ENCODE results near the gene APPL2. TPM values are rescaled to one million over a fixed set of nuclear protein-coding genes. Genes with fewer than 3 reads are reported as not detected.

The APPL2 gene
- total RNA-seq, 1 donor from 2014 or later: 16.2 TPM

- no peak for DNase-seq
- no peak for ATAC-seq
- intact Hi-C loops (cut with micrococcal nuclease): no loop called here
Observed at GRCh38 chr12:105225505-105226015, 10.4 kb downstream of the APPL2 start.

GRCh38 chr12:105224399-105224798, 11.6 kb downstream of the APPL2 start:
- intact Hi-C loops (cut with micrococcal nuclease): no loop called here
- ATAC-seq: no peak
- DNase-seq: no peak

- intact Hi-C loops (cut with micrococcal nuclease): no loop called here
- DNase-seq (no peak), ATAC-seq (no peak)
Observed at GRCh38 chr12:105223884-105224283, 12.1 kb downstream of the APPL2 start.

GRCh38 chr12:105223352-105223845, 12.6 kb downstream of the APPL2 start:
- DNase-seq (no peak), ATAC-seq (no peak)
- intact Hi-C loops (cut with micrococcal nuclease): no loop called here

- intact Hi-C loops (cut with micrococcal nuclease): no loop called here
- no peak for DNase-seq
- no peak for ATAC-seq
Observed at GRCh38 chr12:105222726-105223351, 13.1 kb downstream of the APPL2 start.

GRCh38 chr12:105222284-105222655, 13.7 kb downstream of the APPL2 start:
- no peak for ATAC-seq
- DNase-seq: no peak
- intact Hi-C loops (cut with micrococcal nuclease): no loop called here

- intact Hi-C loops (cut with micrococcal nuclease): no loop called here
- peak; percentile 29 for DNase-seq
- no peak for ATAC-seq
Observed at GRCh38 chr12:105221583-105222283, 14.2 kb downstream of the APPL2 start.

- no peak for ATAC-seq
- intact Hi-C loops (cut with micrococcal nuclease): no loop called here
- DNase-seq: no peak
Observed at GRCh38 chr12:105220929-105221290, 15.1 kb downstream of the APPL2 start.

- ATAC-seq (peak; percentile 77), DNase-seq (peak; percentile 50)
- intact Hi-C loops (cut with micrococcal nuclease): no loop called here
Observed at GRCh38 chr12:105220150-105220928, 15.6 kb downstream of the APPL2 start.

GRCh38 chr12:105219261-105220028, 16.5 kb downstream of the APPL2 start:
- DNase-seq (no peak), ATAC-seq (peak; percentile 68)
- intact Hi-C loops (cut with micrococcal nuclease): no loop called here

- intact Hi-C loops (cut with micrococcal nuclease): no loop called here
Observed at GRCh38 chr12:105218434-105218833, 17.5 kb downstream of the APPL2 start.

GRCh38 chr12:105214670-105215375, 21.2 kb downstream of the APPL2 start:
- intact Hi-C loops (cut with micrococcal nuclease): no loop called here
- ATAC-seq (no peak), DNase-seq (no peak)

More at GRCh38 chr12:105218434-105218833, 17.5 kb downstream of the APPL2 start:
- ATAC-seq: peak; percentile 71
- DNase-seq: peak; percentile 59

GRCh38 chr12:105214148-105214547, 21.8 kb downstream of the APPL2 start:
- intact Hi-C loops (cut with micrococcal nuclease): no loop called here

GRCh38 chr12:105212438-105212837, 23.5 kb downstream of the APPL2 start:
- intact Hi-C loops (cut with micrococcal nuclease): no loop called here
- no peak for DNase-seq
- no peak for ATAC-seq

More at GRCh38 chr12:105214148-105214547, 21.8 kb downstream of the APPL2 start:
- DNase-seq: no peak
- no peak for ATAC-seq

- intact Hi-C loops (cut with micrococcal nuclease): no loop called here
- DNase-seq (no peak), ATAC-seq (no peak)
Observed at GRCh38 chr12:105209091-105209490, 26.9 kb downstream of the APPL2 start.

GRCh38 chr12:105206686-105207374, 29.1 kb downstream of the APPL2 start:
- DNase-seq: no peak
- intact Hi-C loops (cut with micrococcal nuclease): no loop called here
- ATAC-seq: no peak

- DNase-seq: no peak
- peak; percentile 11 for ATAC-seq
- intact Hi-C loops (cut with micrococcal nuclease): no loop called here
Observed at GRCh38 chr12:105205322-105206048, 30.5 kb downstream of the APPL2 start.

All from left ventricle myocardium superior (tissue), 1 donor.